ENCODE measurements around the gene ZNF419. TPM values are rescaled to one million over a fixed set of nuclear protein-coding genes. Genes with fewer than 3 reads are reported as not detected.
A peak's percentile ranks its signal among the peaks of the same experiment; 100 is the strongest.
"Not testable (repeated sequence)": the region's sequence is repeated elsewhere in the genome, so short reads cannot be mapped to it uniquely, and the experiment has no call there.

The ZNF419 gene
- 10 to 100 TPM in 1 of 2 donors, 1 to 10 TPM in 1; 8.6 to 21.3 TPM for total RNA-seq

DNA sequence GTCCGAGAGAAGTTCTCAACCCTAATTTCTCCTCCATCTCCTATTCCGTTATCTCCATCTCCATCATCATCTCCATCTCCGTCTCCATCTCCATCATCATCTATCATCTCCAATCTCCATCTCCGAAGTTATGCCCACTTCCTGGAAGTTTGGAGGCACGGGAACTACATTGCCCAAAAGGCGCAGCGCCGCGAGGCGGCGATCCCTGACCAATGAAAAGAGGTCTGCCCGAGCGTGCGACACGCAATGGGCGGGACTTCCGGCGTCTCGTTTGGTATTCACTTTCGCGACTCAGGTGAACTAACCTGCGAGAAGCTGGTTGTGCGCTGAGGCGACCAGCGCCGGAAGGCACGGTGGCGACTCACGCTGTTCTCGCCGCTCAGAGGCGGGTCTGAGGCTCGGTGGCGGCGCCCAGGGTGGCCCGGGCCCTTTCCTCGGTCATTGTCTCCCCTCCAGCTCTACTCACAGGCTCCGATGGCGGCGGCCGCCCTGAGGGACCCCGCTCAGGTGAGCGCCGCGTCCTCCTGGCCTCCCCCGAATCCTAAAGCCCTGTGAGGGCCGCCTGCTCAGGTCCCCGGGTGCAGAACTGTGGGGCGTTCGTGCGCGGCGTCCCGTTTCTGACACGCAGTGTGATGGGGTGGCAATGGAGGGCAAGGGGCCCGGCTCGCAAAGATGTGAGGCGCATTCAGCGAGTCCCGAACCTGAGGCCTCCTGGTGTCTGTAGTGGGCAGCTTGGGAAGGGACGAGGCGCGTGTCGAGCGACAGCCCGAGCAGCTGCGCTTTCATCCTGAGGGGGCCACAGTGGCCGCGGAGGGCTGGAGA is at the start of gene ZNF419:
TSS of gene ZNF419 (plus strand) at position 274 of the 822 bp plus-strand sequence. CDS start at position 475, 201 bp downstream.
- peak; percentile 45 to 84 (median 81) for TF ChIP-seq POLR2A (IDR thresholded peaks at IDR 0.05)
- TF ChIP-seq, protein P1, sequence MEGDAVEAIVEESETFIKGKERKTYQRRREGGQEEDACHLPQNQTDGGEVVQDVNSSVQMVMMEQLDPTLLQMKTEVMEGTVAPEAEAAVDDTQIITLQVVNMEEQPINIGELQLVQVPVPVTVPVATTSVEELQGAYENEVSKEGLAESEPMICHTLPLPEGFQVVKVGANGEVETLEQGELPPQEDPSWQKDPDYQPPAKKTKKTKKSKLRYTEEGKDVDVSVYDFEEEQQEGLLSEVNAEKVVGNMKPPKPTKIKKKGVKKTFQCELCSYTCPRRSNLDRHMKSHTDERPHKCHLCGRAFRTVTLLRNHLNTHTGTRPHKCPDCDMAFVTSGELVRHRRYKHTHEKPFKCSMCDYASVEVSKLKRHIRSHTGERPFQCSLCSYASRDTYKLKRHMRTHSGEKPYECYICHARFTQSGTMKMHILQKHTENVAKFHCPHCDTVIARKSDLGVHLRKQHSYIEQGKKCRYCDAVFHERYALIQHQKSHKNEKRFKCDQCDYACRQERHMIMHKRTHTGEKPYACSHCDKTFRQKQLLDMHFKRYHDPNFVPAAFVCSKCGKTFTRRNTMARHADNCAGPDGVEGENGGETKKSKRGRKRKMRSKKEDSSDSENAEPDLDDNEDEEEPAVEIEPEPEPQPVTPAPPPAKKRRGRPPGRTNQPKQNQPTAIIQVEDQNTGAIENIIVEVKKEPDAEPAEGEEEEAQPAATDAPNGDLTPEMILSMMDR (IDR thresholded peaks at IDR 0.05) = peak in 3 of 7 experiments; percentile 5 to 20 (median 12)
- H3K9me3 ChIP-seq = peaks cover 0 to 18% (median 0%) of the 10 kb centered on the region in 3 donors
- H3K27me3 ChIP-seq; intact Hi-C loops (cut with DNase I); H3K36me3 ChIP-seq (replicated peaks in 1 of 2; ENCODE audit: insufficient read depth in 1 of 2, low read depth in 2 of 2); H3K4me1 ChIP-seq: not testable (repeated sequence)
- peak within 1 kb of the TSS; percentile 58 to 59 for H3K4me3 ChIP-seq
- 0 to 2% methylated on average over 24 to 50 of the region's 69 CpGs for WGBS, 2 donors
- ATAC-seq (peak; percentile 98), DNase-seq (peak; percentile 93 to 96 (median 94))
- H3K27ac ChIP-seq = peak within 1 kb of the TSS; percentile 17 to 80 (median 76)

DNA sequence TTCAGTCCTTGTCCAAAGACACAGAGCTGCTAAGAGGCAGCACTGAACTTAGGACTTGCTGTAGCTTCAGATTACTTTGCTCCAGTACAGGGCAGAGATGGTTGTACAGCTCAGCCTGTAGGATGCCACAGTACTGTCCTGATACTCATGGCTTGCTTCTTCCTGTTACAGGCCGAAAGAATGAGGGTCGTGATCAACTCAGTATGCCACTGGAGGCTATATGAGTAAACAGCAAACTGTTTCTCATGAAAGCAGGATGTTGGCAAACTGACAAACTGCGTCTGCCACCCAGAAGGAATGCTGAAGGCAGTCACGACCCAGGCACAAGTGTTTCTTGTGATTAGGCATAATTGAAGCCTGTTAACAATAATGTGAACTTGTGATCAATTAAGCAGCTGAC is 49.6 kb upstream of the ZNF419 start:
- Histone ChIP-seq H3K9me3 (peaks cover 0 to 13% (median 0%) of the 10 kb centered on the region in 3 donors), H3K4me1 (peaks cover 18% of the 10 kb centered on the region), H3K27me3 (no peaks in the 10 kb centered on the region), H3K4me3 (no peak overlapping the region), H3K36me3 (replicated peaks in 1 of 2; ENCODE audit: insufficient read depth in 1 of 2, low read depth in 2 of 2) (peaks cover 0 to under 1% of the 10 kb centered on the region in 2 donors), H3K27ac (no peak overlapping the region)
- ATAC-seq = no peak
- DNase-seq = no peak
- no peak for TF ChIP-seq POLR2A (IDR thresholded peaks at IDR 0.05)
- TF ChIP-seq, protein P1 (IDR thresholded peaks at IDR 0.05) = no peak
- 59 to 77% methylated on average over 4 of the region's 4 CpGs for WGBS, 2 donors
- intact Hi-C loops (cut with DNase I) = no loop called here

DNA sequence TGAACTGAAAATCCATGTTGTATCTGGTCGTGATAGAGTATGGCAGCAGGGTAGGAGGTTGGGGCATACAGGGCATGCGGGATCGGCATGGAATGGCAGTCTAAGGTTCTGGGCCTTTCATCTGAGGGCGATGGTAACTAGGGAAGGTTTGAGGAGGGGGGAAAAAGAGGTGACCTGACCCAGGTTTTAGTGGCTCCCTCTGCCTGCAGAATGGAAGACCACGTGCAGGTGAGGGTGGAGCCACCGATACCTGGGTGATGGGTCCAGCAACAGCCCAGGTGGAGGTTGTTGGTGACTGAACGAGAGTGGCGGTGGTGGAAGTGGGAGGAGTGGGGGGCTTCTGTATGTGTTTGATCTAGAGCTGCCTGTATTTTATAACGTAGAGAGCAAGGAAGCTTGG is 48.6 kb upstream of the ZNF419 start:
- H3K9me3 ChIP-seq = peaks cover 0 to 23% (median 0%) of the 10 kb centered on the region in 3 donors
- 86 to 93% methylated on average over 8 to 9 of the region's 9 CpGs for WGBS, 2 donors

DNA sequence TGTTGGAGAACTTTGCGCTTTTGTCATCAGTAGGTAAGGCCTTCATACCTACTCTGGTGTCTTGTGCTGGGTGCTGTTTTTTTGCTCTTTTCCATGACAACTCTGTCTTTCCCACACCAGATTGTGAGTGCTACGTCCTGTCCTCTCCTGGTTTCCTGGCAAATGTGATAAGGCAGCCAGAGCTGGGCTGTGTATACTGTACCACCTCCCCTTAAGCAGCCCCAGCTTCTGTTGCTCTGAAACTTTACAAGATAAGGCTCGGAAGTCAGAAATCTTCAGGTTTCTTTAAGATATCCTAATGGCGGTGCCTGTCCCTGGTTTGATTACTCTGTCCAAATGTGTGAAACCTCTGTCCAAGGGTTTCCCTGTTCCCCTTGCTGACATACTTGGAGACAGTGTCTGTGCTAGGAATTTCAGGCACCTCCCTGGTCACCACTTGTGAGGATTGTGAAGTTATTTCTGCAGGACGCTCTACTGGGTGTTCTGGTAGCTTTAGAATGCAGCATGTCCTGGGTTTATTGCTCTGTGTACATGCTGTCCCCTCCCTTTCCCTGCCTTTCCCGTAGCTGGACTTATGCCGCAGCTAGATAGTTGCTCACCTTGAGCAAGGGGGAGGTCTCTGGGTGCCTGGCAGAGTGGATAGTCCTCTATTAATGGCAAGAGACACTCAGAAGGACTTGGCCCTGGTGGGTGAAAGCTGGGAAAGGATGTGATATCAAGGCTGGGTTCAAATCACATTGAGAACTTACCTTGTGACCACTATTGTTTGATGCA is 45.4 kb upstream of the ZNF419 start:
- Histone ChIP-seq H3K4me1 (no peaks in the 10 kb centered on the region), H3K36me3 (replicated peaks in 1 of 2; ENCODE audit: insufficient read depth in 1 of 2, low read depth in 2 of 2) (peaks cover 0 to 3% of the 10 kb centered on the region in 2 donors), H3K9me3 (peaks cover 0 to 40% (median 0%) of the 10 kb centered on the region in 3 donors), H3K27me3 (no peaks in the 10 kb centered on the region), H3K4me3 (no peak overlapping the region), H3K27ac (no peak overlapping the region)
- DNase-seq (no peak), ATAC-seq (no peak)
- TF ChIP-seq, protein P1 (IDR thresholded peaks at IDR 0.05) = no peak
- TF ChIP-seq POLR2A (IDR thresholded peaks at IDR 0.05) = no peak
- 83 to 97% methylated on average over 5 to 7 of the region's 7 CpGs for WGBS, 2 donors
- intact Hi-C loops (cut with DNase I) = no loop called here

More for the DNA sequence above, 48.6 kb upstream of the ZNF419 start:
- no peak overlapping the region for H3K27ac ChIP-seq
- intact Hi-C loops (cut with DNase I) = no loop called here
- no peak for ATAC-seq
- TF ChIP-seq, protein P1 (IDR thresholded peaks at IDR 0.05) = no peak
- no peak for TF ChIP-seq POLR2A (IDR thresholded peaks at IDR 0.05)
- no peak for DNase-seq
- H3K27me3 ChIP-seq = no peaks in the 10 kb centered on the region
- peaks cover 0 to 3% of the 10 kb centered on the region in 2 donors for H3K36me3 ChIP-seq (replicated peaks in 1 of 2; ENCODE audit: insufficient read depth in 1 of 2, low read depth in 2 of 2)
- H3K4me3 ChIP-seq = no peak overlapping the region
- H3K4me1 ChIP-seq = peaks cover 18% of the 10 kb centered on the region
